Activated gamma-delta T cell (primary cell): ENCODE measurements around the gene RNF182.
"Not testable (repeated sequence)": the region's sequence is repeated elsewhere in the genome, so short reads cannot be mapped to it uniquely, and the experiment has no call there.

ENCODE experiments used
- DNase-seq: peaks from one replicate; lab custom pipeline; 2025; lab: John Stamatoyannopoulos, UW

Gene RNF182

DNA sequence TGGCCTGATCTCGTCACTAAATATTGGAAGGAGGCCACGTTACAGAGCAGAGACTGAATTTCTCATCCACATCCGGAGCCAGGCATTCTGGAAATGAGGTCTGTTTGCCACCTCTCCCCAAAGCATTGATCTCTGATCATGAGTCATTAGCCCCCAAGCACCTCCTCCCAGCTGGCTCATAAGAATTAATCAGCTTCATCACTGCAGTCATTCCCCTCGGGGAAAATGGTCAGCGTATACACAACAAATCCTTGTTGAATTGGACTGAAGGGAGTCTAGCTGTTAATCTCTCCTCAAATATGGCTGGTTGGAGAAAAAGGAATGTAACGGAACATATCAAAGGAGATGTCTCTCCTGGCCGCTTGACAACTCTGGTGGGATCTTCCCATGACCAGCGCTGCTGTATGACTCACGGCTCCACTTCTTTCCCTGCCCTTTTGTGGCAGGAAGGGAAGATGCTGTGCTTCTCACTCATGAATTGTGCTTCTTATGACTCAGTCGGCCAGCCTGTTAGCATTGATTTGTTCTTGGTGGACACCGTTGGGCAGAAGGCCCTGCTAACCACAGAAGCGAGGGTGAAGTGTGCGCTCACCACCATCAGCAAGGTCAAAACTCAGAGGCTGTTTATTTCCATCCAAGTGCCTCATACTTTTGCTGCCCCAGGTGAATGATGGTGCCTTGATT is 76.7 kb downstream of the RNF182 start:
- no peak for DNase-seq

DNA sequence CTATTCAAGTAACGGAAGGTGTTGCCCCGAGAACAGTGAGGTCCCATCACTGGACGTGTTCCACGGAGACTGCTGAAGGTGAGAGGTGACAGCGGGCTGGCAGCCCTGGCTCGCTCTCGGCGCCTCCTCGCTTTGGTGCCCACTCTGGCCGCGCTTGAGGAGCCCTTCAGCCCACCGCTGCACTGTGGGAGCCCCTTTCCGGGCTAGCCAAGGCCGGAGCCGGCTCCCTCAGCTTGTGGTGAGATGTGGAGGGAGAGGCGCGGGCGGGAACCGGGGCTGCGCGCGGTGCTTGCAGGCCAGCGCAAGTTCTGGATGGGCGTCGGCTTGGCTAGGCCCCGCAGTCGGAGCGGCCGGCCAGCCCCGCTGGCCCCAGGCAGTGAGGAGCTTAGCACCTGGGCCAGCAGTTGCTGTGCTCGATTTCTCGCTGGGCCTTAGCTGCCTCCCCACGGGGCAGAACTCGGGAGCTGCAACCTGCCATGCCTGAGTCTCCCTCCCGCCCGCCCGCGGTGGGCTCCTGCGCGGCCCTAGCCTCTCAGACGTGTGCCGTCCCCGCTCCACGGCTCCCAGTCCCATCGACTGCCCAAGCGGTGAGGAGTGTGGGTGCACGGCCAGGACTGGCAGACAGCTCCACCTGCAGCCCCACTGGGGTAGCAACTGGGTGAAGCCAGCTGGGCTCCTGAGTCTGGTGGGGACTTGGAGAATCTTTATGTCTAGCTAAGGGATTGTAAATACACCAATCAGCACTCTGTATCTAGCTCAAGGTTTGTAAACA is 77.6 kb downstream of the RNF182 start:
- no peak for DNase-seq

DNA sequence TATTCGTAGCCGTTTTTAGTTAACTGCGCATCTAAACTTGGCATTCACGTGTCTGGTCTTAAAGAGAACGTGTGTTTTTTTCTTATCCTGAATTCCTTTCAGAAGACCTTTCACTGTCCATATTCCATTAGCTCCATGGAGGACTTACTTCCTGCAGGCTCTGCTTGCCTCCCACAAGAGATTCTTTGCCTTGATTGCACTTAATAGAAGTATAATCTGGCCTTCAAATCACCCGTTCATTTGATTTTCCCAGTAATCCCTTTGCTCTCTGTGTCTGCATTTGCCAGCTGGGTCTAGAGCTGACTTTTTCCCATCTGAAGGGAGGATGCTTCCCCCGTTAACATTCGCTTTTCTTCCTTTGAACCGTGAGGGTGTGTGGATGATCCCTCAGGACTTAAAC is 79.5 kb downstream of the RNF182 start:
- DNase-seq = no peak

DNA sequence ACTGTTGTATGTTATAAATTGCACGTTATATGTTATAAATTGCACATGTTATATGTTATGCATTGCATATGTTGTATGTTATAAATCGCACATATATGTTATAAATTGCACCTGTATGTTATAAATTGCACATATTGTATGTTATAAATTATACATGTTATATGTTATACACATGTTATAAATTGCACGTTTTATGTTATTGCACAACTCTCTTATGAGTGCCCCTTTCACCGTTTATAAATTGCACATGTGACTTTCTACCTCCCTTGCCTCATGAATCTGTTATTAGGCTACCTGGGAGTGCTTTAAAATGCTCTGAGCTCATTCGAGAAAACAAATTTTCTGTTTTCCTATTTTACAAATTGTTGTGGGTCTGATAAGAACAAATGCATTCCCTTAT is 84.1 kb downstream of the RNF182 start:
- DNase-seq = no peak

DNA sequence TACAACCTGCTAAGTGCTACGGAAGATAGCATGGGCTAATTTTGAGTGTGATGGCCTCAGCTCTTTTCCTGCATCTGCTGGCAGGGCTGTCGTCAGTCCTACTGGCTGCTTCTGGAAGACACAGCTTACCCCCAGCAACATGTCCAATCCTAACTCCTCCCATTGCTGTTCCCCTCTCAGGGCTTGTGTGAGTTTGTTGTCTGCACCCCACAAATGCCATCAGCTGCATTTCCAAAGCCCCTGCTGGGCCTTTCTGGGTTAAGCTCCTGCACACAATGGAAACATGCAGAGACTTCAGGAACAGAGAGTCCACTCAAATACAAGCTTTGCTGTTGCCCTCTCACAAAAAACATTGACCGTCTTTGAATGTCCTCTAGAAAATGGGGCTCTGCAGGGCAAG is 84.7 kb downstream of the RNF182 start:
- DNase-seq = no peak

DNA sequence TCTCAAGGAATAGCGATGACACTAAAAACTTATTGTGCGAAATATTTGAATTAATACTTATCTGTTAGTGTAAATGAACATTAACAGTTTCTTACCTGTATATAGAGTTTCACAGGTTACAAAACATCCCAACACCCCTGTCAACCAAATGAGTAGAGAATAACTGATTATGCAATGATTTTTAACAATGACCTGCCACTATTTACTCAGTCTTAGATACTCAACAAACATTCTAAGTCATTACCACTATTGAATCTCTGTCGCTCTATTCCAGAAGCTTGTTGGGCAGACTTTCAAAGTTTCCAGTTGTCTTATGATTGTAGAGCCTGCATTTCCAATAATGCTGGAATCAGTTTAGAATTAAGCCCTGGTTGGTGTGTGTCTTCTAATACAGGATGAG is 85.5 kb downstream of the RNF182 start:
- DNase-seq = no peak

DNA sequence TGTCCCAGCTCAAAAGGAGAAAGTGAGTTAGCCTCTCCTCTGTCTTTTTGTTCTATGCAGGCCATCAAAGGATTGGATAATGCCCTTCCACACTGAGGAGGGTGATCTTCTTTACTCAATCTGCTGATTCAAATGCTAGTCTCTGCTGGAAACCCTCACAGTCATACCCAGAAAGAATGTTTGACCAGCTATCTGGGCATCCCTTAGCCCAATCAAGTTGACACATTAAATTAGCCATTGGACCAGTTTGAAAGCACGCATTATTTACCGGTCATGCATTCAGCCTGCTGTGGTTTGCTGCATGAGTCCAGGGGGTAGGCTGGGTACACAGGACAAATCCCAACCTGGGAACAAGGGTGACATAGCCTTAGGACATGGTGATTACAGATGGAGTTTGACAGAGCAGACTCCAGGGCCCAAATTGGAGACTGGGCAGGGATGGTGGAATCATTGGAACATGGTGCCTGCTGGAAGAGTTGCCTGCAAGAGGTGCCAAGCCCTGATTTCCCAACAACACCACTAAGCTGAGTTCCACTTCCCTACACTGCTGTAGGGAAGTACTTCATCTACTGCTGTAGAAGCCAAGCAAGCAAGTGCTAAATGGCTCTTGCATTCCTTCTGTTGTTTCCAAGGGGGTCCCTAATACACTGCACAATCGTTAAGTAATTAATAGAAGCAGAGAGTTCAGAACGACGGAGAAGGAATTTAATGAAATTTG is 87.7 kb downstream of the RNF182 start:
- DNase-seq = no peak

DNA sequence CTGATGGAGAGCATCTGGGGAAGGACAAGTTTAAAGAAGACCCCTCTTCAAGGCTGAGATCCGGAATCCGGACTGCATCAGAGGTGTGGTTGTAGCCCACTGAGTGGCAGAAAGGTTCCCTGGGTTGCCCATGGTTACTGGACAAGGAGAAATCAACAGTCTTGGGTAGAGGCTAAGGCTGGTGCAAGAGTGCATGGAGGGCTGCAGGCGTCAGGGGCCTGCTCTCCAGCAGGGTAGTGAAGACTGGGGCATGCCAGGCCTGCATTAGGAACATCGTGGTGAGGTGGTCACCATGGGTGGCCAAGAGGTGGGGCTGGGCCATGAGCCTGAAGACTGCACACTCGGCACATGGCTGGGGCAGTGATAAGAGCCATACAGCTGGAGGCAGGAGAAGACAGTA is 91.2 kb downstream of the RNF182 start:
- DNase-seq = no peak

DNA sequence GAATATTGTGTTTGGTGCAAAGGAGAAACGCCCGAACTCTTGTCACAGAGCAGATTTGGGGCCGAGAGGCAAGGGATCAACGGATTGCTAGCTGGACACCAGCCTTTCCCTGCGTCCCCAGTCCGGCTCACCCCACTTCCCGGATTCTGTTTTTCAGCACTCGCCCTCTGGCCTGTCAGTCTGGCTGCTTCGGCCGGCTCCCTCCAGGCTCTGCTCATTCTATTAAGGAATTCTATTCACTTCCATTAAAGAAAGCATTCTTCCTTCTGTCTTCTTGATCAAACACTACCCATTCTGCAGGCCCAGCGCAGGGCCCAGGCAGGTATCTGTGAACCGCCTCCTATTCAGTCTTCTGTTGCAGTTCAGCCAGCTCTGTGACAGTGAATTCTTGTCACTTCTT is 91.7 kb downstream of the RNF182 start:
- DNase-seq = no peak

DNA sequence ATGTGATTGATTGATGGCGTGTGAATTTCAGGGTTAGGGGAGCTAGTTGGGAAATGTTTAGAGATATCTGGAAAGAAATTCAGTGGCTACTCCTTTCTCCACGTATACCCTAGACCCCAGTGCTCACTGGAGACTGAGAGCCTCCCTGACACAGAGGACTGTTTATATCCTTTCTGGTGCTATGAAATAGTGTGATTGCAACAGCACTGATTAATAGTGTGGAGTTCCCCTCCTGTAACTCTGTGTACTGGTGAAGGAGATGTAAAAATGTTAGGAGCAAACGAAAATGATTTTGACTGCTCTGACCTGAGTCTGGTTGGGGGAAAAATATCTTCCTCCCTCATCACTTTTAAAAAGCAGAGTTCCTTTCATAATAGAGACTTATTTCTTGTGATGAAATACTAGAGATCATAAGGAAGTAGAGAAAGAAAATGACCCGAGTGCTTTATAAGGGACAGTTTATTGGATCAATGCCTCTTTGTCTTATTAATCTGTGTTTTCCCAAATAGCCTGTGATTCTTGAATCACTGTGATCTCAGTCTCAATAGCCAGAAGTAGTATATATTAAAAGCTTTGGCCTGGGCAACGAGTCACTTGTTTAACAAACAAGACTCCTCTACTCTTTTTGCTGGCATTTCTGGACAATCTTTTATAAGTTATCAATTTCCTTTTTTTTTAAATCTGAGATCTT is 92.3 kb downstream of the RNF182 start:
- DNase-seq = no peak

DNA sequence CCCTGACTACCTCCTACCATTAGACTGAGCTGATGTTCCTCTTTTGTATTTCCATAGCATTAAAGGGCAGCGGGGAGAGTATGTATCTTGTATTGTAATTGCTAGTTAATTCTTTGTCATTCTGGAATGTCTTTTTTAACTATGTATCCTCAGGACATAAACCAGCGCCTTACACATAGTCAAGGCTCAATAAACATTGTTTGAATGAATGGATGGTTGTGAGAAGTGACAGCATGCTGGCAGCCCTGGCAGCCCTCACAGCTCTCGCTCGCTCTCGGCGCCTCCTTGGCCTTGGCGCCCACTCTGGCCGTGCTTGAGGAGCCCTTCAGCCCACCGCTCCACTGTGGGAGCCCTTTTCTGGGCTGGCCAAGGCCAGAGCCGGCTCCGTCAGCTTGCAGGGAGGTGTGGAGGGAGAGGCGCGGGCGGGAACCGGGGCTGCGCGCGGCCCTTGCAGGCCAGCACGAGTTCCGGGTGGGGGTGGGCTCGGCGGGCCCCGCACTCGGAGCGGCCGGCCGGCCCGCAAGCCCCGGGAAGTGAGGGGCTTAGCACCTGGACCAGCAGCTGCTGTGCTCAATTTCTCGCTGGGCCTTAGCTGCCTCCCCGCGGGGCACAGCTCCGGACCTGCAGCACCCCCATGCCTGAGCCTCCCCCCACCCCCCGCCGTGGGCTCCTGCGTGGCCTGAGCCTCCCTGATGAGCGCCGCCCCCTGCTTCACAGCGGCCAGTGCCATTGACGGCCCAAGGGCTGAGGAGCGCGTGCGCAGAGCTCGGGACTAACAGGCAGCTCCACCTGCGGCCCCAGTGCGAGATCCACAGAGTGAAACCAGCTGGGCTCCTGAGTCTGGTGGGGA is 93.1 kb downstream of the RNF182 start:
- DNase-seq = no peak

DNA sequence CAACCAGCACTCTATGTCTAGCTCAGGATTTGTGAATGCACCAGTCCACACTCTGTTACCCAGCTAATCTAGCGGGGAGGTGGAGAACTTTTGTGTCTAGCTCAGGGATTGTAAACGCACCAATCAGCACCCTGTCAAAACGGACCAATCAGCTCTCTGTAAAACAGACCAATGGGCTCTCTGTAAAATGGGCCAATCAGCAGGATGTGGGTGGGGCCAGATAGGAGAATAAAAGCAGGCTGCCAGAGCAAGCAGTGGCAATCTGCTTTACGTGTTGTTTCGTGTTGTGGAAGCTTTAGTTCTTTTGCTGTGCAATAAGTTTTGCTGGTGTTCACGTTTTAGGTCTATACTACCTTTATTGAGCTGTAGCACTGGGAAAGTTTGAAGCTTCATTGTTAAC is 93.8 kb downstream of the RNF182 start:
- DNase-seq = not testable (repeated sequence)

DNA sequence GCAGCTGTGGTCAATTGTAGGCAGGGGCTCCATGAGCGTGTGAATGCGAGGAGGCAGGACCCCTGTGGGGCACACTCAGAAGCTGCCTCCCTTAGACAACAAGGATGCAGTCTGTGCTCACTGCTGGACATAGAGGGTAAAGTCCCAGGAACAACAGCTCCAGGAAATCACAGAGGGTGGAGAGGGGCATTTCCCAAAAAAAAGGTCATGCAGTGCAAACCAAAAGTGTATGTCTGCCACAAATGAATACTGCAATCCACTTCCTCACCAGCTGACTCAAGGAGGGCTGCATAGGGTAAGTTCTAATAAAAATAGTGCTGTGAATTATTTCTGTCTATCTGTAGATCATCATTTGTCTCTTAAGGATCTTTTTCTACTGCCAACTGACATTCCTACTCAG is 95.8 kb downstream of the RNF182 start:
- no peak for DNase-seq

DNA sequence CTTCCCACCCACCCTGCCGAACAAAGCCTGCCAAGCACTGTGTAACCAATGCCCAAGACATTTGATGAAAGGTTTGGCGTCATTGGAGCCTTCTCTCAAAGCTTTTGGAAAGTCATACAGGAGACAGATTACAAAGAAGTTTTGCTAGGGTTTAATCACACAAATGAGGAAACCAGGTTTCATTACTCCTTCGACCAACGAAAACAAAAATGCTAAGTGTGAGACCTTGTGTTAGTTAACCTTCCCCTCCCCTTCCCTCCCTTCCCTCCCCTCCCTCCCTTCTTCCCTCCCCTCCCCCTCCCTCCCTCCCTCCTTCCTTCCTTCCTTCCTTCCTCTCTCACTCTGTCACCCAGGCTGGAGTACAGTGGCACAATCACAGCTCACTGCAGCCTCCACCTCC is 96.7 kb downstream of the RNF182 start:
- no peak for DNase-seq

DNA sequence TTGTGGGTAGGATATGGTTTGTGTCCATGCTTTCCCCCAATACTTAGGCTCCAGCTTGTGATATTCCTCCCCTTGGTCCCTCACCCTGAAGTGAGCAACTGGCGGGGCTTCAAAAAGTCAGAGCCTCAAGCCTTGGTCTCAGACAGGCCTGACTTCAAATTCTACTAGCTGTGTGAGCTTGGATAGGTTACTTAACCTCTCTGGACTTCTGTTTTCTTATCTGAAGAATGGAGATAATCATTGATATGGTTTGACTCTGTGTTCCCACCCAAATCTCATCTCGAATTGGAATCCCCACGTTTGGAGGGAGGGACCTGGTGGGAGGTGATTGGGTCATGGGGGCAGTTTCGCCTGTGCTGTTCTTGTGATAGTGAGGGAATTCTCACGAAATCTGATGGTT is 97.9 kb downstream of the RNF182 start:
- no peak for DNase-seq

DNA sequence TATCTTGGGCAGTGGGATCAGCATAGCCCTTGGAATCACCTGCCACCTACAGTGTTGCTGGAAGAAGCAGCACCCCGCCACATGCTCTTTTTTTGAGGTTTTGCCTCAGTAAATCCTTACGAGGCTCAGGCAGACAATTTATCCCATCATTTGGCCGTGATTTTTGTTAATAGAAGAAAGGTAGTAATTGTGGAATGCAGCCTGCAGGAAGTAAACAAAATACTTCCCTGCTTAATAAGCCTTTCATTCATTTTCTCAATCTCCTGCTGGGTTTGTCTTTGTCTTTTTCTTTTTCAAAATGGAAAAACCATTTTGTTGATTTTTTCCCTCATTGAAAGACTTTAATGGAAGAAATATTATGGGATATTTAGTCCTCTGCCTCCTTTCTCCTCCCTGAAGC is 99.1 kb downstream of the RNF182 start:
- DNase-seq = no peak

DNA sequence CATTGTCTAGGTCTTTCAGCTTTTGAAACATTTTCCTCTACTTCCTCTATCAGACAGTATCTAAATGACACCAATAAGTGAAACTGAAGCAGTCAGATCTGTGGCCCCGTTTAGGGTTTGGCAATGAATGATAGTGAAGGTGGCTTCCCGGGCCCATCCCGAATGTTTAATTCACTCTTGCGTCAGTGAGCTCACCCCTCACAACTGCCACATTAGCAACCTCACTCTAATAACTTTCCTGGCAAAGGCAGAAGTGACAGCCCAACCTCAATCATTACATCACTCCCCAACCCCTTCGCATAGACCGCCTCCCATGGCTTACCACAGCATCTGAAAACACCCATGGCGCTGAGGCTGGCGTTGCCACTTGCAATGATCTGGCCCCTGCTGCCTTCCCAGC is 100.4 kb downstream of the RNF182 start:
- no peak for DNase-seq

DNA sequence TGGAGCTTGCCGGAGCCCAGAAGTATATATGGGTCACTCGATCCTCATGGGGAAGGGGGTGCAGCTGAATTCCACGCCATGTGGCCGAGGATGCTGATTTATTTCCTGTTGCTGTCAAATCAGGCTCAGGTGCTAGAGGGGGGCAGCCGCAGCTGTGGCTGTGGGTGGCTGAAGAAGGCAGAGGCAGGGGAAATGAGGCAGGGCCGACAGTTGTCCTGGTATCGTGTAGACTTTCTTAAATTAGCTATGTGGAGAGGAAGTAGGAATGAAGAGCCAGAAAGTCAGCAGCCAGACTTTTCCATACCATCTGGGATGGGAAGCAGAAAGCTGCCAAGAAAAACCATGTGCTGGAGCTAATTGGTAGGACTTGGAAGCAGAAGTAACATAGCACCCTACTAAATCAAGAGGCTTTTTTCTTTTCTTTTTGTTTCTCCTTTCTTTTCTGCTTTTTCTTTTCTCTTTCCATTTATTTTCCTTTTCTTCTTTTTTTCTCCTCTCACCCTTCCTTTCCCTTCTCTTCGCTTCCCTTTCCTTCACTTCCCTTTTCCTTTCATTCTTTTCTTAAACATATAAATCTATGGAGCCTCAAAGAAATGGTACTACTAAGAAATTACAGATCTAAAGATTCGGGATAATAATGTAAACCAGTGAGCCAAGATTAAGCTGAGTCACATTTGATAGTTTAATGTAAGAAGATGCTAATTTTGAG is 102.2 kb downstream of the RNF182 start:
- DNase-seq = no peak

DNA sequence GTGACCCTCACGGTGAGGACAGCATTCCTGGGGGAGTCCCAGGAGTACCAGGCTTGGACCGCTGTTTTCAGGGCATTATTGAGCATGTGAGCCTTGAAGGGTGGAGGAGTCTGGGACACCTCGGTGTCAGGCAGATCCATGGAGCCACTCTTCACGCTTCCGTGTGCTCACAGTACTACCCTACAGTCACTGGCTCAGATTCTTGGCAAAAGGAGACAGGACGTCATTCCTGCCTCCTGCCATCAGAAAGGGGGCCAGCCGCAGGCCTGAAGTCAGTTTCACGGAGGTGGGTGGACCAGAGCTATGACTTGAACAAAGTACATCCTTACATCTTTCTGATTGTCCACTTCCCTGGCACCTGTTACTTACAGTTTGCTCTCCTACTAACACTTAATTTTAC is 103.9 kb downstream of the RNF182 start:
- DNase-seq = no peak

DNA sequence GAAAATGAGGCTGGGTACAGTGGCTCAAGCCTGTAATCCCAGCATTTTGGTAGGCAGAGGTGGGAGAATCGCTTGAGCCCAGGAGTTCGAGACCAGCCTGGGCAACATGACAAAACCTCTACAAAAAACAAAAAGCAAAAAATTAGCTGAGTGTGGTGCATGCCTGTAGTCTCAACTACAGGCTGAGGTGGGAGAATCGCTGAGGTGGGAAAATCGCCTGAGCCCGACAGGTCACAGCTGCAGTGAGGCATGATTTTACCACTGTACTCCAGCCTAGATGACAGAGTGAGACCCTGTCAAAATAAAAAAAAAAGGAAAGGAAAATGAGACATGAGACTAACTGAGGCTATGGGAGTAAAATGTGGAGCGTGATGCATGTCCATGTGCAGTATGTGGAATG is 104.9 kb downstream of the RNF182 start:
- DNase-seq = no peak
